Activated CD8-positive, alpha-beta memory T cell treated with anti-CD3 and anti-CD28 coated beads for 4 hours (primary cell): Measurements from ENCODE around the gene ARRDC5.
"Not testable (repeated sequence)": the region's sequence is repeated elsewhere in the genome, so short reads cannot be mapped to it uniquely, and the experiment has no call there.

Experiments used
- DNase-seq, 2 donors: peaks; one replicate each; pipeline ENCODE4 v3.0.0-alpha.2; 2020; ENCODE audit warnings: low read depth in 2 of 2

The ARRDC5 gene

DNA sequence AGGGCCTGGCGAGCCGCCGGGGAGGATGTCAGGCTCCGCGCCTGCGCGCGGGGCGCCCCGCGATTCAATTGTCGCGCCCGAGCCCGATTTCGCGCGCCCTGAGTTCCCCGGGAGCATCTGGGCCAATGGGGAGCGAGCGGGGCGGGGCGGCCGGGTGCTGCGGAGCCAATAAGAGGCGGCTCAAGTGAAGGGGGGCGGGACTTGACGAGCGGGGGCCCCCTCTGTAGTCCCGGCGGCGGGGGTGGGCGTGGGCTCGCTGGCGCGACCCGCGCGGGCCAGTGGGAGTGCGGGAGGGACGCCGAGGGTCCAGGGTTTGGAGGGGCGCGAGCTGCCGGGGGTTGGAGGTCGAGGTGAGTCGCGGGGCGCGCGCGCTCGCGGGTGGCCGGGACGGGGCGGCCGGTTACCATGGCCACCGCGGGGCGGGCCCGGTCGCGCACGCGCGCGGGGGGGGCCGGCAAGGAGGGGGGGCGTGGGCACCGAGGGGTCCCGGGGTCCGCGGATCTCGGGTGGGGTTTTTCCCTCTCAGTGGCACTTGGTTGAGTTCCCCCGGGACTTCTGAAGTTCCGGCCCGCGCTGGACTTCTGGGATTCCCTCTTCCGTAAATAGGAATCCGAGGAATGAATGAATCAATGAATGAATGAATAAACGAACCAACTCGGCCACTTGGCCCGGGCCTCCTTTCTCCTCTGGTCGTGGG lies 7.3 kb upstream of the ARRDC5 start:
- peak; percentile 82 to 84 for DNase-seq

DNA sequence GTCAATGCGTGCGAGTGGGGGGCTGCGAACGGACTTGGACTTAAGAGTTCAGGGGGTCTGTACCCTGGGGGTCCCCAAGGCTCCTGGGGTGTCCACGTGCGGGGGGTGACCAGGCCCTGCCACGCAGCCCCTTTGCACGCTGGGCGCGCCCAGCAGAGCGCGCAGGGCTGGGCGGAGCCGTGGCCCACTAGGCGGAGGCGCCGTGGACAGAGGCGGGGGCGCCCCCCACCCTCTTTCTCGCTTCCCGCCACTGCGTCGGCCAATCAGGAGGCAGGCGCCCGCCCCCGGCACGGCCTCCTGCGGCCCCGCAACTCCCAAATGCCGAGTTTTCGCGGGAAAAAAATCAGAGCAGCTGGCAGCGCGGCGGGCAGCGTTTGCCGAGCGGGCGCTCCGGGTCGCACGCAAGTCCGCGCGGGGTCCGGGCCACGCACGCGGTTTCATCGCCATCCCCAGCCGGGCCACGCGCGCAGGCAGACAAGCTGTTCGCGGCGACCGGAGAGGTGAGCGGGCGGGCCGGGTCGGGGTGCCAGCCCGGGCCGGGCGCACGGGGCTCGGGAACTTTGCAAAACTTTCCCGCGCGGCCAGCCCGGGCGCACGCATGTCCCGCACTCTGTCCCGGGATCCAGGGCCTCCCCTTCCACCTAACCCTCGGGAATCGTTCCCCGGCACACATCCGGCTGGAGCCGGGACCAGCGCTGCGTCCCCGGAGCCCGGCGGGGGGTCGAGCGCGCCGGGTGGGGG lies 6.6 kb upstream of the ARRDC5 start, which contains the start of gene UHRF1:
Gene UHRF1, plus strand, starts transcription at position 346 of the 741 bp plus-strand sequence. CDS start 1,385 bp downstream, outside the sequence.
- DNase-seq = no peak

DNA sequence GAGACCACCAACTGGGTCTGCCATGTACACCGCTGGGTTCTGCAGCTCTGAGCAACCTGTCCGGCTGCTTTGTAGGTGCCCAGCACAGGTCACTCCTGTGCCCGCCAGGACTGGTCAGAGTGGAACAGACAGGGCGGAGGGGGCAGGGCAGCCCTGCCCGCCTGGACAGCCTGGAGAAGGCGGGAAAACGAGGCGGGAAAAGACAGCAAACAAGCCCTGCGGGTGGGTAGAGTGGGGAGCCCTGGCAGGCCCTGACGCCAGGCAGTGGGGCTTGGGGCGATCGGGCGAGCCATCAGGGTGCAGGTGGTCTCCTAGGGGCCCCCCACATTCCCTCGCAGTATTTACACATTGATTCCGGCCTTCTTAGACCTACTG lies 6.1 kb upstream of the ARRDC5 start:
- DNase-seq = no peak

DNA sequence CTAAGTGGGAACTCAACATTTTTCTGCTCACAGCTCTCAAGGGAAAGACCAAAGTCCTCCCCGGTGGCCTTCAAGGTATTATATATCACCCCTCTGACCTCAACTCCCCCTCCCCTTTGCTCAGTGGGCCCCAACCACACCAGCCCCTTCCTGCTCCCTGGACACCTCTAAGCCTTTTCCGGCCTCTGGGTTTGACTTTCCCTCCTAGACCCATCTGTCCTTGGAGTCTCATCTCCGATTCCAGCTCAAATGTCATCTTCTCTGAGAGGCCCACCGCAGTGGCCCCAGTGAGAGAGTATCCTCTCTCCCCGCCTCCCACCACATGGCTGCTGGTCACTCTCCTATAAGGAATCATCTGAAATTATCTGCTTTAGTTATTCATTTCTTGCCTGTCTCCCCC lies 5.7 kb upstream of the ARRDC5 start:
- DNase-seq = no peak

DNA sequence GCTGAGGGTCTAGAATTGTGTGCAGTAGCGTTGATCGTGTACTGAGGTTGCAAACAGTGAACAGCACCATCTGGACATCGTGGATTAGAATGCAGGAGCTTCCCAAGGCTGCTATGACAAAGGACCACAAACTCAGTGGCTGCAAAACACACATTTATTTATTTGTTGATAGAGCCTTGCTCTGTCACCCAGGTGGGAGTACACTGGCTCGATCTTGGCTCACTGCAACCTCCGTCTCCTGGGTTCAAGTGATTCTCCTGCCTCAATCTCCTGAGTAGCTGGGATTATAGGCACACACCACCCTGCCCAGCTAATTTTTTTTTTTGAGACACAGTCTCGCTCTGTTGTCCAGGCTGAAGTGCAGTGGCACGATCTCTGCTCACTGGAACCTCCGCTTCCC lies 4.3 kb upstream of the ARRDC5 start:
- DNase-seq = no peak

DNA sequence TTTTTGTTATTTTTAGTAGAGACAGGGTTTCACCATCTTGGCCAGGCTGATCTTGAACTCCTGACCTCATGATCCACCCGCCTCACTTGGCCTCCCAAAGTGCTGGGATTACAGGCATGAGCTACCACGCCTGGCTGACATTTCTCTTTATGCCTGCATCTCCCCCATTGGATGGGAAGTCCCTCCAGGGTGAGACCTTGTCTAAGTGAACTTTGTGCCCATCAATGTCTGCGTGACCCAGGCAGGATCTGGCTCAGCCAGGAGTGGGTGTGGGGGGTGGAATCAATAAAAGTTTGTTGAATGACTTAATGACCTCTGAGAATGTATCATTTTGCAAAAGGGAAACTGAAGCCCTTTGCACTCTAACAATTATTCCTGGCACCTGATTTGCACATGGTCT lies 1.8 kb upstream of the ARRDC5 start:
- DNase-seq = no peak

DNA sequence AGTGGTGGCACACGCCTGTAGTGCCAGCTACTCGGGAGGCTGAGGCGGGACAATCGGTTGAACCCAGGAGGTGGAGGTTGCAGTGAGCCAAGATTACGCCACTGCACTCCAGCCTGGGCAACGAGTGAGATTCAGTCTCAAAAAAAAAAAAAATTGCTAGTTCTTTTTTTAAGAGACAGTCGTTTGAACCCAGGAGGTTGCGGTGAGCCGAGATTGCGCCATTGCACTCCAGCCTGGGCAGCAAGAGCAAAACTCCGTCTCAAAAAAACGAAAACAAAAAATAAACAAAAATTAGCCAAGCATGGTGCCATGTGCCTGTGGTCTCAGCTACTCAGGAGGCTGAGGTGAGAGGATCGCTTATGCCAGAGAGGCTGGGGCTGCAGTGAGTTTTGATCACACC lies 1.8 kb downstream of the ARRDC5 start:
- DNase-seq = not testable (repeated sequence)

DNA sequence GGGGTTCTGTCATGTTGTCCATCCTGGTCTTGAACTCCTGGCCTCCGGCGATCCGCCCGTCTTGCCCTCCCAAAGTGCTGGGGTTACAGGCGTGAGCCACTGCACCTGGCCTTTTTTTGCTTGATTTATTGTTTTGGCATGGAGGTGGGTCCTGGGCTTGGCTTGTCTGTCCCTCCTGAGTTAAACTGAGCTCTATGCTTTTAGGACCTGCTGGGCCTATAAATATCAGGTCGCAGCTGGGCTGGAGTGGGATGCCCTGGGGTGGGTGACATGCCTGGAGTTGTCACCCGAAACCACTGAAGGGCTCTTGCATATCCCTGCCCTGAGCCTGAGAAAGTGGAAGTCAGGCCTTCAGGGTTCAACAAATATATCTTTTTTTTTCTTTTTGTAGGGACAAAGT lies 5.5 kb downstream of the ARRDC5 start:
- no peak for DNase-seq

DNA sequence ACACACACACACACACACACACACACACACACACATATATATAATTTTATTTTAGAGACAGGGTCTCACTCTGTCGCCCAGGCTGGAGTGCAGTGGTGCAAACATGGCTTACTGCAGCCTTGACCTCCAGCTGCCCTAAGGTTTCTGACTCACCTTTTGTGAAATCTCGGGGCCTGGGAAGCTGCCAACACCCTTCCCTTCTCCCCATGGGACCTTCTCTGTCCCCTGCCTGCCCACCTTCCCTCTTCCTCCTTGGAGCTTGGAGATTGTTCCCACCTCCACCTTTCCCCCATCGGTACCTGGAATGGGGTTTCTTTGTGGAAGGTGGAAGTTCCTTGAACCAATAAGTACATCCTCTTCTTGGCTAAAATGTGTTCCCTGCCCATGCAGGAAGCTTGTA lies 6.3 kb downstream of the ARRDC5 start:
- DNase-seq = no peak

DNA sequence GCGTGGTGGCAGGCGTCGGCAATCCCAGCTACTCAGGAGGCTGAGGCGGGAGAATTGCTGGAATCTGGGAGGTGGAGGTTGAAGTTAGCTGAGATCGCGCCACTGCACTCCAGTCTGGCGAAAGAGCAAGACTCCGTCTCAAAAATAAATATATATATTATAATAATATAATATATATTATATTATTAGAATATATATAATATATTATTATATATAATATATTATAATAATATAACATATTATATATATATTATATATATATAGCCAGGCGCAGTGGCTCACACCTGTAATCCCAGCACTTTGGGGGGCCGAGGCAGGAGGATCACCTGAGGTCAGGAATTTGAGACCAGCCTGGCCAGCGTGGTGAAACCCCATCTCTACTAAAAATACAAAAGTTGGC lies 9.7 kb downstream of the ARRDC5 start:
- DNase-seq = not testable (repeated sequence)

DNA sequence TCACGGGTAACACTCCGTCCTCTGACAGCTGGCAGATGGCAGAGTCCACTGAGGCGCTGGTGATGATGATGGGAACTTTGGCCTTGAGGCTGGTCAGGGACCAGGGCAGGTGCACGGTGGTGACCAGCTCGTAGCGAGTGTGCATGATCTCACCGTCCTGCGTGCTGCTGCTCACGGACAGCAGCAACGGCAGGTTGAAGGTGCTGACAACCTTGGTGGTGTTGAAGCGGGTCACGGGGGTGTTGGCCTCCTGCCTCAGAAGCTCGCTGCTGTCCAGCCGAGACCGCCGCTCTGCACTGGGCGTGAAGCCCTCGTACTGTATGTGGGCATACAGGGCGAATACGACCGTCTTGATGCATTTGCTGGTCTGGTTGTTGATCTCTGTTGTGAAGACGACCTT lies 11.6 kb downstream of the ARRDC5 start:
- DNase-seq = no peak

DNA sequence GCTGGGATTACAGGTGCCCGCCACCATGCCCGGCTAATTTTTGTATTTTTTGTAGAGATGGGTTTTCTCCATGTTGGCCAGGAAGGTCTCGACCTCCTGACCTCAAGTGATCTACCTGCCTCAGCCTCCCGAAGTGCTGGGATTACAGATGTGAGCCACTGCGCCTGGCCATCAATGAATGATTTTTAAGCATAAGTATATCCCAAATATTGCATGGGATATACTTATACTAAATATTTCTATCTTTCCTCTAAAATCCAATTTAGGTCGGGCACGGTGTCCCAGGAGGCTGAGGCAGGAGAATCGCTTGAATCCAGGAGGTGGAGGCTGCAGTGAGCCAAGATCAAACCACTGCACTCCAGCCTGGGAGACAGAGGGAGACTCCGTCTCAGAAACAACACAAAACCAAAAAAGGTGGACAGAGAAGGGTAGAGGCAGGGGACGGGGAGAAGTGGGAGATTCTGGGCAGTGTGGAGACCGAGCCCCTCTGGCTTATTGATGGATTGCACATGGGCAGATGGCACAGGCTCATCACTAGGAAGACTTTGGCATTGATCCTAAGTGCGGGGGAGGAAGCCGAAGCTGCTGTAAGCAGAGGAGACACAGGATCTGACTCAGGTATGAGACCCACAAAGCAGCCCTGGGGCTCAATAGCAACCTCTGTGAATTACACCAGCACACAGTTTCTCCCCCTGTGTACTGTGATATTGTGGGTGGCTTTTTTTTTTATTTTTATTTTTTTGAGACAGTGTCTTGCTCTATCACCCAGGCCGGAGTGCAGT lies 13.5 kb downstream of the ARRDC5 start:
- no peak for DNase-seq

DNA sequence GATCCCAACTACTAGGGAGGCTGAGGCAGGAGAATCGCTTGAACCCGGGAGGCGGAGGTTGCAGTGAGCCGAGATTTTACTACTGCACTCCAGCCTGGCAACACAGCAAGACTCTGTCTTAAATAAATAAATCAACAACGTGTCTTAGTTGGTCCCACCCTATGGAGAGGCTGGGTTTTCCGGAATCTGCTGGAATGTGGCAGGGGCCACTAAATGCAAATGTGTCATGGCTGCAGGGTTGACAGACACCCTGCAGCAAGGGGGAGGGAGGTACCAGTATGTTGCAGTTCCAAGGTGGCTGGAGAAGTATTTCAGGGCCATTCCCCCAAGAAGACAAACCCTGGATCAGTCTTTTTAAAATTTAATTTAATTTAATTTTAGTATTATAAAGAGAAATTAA lies 14.9 kb downstream of the ARRDC5 start:
- not testable (repeated sequence) for DNase-seq

DNA sequence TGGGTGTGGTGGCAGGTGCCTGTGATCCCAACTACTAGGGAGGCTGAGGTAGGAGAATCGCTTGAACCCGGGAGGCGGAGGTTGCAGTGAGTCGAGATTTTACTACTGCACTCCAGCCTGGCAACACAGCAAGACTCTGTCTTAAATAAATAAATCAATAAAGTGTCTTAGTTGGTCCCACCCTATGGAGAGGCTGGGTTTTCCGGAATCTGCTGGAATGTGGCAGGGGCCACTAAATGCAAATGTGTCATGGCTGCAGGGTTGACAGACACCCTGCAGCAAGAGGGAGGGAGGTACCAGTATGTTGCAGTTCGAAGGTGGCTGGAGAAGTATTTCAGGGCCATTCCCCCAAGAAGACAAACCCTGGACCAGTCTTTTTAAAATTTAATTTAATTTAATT lies 17.7 kb downstream of the ARRDC5 start:
- DNase-seq = not testable (repeated sequence)

DNA sequence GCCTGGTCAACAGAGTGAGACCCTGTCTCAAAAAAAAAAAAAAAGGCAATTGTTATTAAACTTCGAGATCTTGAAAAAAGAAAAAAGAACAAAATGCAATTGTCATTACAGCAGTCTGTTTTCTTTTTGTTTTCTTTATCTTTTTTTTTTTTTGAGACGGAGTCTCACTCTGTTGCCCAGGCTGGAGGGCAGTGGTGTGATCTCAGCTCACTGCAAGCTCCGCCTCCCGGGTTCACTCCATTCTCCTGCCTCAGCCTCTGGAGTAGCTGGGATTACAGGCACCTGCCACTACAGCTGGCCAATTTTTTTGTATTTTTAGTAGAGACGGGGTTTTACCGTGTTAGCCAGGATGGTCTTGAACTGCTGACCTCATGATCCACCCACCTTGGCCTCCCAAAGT lies 19.8 kb downstream of the ARRDC5 start:
- DNase-seq = not testable (repeated sequence)

DNA sequence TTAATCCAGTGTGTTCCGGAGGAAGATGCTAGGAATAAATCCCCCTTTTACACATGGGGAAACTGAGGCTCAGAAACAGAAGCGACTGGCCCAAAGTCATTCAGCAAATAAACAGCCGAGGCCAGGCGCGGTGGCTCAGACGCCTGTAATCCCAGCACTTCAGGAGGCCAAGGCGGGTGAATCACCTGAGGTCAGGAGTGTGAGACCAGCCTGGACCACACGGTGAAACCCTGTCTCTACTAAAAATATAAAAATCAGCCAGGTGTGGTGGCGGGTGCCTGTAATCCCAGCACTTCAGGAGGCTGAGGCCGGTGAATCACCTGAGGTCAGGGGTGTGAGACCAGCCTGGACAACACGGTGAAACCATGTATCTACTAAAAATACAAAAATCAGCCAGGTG lies 23.7 kb downstream of the ARRDC5 start:
- DNase-seq = no peak

DNA sequence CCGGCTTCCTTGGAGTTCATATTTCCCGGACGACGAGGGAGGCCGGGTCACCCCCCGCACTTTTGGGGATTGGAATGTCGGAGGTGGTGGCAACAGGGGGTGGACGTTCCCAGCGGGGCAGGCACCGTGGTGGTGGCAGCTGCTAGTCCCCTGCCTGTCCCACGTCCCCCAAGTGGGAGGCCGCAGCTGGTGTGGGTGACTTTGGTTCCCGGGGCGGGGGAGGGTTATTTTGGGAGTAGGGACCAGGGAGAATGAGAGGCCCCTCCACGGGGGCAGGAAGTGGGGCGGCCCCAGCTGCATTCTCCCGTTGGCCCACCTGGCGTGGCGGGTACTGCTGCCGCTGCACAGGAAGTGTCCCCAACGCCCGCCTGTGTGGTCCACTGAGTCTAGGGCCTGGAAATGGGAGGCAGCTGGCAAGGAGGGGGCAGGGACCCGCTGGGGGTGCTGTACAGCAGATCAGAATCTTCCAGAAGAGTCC lies 24.2 kb downstream of the ARRDC5 start:
- no peak for DNase-seq

DNA sequence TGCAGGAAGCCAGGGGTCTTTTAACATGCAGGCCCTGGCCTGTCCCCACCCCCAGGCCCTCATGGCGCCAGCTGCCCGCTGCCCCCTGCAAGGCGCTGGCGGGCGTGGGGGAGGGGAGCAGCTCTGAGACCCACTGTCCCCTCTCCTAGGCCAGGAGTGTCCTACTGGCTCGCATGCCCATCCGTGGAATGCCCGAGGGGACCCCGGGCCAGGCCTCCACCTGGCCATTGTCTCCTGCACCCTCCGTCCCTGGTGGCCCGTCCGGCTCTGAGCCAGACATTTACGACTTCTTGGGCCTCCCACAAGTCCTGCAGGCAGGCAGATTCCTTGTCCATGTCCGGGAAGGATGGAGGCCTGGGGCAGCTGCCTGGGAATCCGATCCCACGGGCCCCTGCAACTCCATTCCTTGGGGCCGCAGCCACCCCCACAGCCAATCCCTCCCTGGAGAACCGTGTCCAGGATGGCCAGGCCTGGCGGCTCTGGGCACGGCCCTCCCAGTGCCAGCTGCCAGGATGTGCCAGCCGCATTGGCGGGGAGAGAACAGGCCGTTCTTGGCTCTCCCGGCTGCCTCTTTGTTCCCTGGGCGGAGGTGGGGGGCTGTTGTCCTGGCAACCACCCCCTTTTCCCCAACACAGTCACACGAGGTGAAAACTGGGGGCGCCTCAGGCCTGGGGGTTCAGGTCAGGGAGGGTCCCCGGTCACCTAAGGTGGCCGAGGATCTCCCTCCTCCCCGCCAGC lies 24.8 kb downstream of the ARRDC5 start:
- no peak for DNase-seq

DNA sequence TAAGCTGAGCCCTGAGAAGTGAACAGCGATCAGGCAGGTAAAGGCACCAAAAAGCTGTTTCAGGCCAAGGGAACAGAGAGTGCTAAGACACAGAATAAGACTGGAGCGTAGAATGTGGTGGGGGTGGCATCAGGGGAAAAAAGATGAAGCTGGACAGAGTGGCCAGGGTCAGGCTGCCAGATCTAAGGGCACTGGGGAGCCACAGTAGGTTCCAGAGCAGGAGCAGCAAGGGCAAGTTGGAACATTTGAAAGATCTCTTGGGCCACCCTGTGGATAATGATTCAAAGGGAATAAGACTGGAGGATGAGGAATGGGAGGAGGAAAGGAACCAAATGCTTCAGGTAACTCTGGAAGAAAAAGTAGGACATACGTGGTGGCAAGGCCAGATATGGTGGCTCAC lies 28.8 kb downstream of the ARRDC5 start:
- no peak for DNase-seq

DNA sequence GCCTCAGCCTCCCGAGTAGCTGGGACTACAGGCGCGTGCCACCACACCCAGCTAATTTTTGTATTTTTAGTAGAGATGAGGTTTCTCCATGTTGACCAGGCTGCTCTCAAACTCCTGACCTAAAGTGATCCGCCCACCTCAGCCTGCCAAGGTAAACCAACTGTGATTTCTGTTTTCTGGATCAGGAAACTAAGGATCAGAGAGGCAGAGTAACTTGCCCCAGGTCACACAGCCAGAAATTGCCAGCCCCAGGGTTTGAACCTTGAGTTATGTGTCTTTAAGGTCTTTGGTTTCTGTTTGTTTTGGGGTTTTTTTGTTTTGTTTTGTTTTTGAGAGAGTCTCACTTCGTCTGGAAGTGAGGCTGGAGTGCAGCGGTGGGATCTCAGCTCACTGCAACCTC lies 31.0 kb downstream of the ARRDC5 start:
- no peak for DNase-seq

DNA sequence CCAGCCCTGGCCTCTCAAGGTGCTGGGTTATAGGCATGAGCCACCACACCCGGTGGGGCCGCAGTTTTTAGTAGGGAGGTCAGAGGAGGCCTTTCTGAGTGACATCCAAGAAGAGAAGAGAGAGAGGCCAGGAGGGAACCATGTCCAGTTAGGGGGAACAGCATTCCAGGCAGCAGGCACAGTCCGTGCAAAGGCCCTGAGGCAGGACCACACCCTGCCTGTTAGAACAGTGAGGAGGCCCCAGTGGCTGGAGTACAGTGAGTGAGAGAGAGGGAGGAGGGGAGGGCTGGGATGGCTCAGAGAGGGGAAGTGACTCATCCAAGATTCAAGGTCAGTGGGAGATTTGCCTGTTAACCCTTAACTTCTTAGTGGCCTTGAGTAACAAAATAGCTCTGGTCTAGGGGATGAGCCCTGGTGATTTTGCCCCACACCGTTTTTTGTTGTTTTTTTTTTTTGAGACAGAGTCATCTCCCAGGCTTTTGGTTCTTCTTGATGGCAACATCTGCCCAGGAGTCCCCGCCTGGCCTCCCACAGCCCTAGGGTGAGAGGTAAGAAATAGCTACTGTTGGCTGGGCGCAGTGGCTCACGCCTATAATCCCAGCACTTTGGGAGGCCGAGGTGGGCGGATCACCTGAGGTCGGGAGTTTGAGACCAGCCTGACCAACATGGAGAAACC lies 32.5 kb downstream of the ARRDC5 start:
- no peak for DNase-seq
